ENCODE results near the gene ERICH3. TPM values are rescaled to one million over a fixed set of nuclear protein-coding genes. Genes with fewer than 3 reads are reported as not detected.
A peak's percentile ranks its signal among the peaks of the same experiment; 100 is the strongest.

ERICH3 gene
- total RNA-seq, 1 donor from 2014 or later: not detected

DNA sequence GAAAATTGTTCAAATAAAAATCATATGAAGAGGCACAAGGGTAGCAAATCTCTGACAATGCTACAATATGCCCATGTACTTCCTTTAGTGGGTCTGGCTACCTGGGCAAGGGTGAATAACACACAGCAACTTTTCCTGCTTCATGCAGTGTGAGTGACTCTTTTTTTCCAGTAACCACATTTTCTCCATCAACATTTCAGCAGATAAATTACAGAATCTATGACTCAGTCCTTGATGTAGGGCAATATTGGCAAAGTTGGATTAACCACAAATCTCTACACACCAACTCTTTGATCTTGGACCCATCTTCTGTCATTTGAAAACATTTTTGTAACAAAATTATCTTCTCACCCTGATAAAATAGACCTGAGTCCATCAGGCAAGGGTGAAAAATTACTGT, 31.7 kb downstream of the ERICH3 start:
- no peaks in the 10 kb centered on the region for H3K9me3 ChIP-seq (ENCODE audit: low read depth)
- H3K4me1 Mint-ChIP-seq: peaks cover 14% of the 10 kb centered on the region
- peaks cover 2% of the 10 kb centered on the region for H3K27me3 Mint-ChIP-seq (ENCODE audit: insufficient read depth, low read depth)
- H3K79me2 ChIP-seq (ENCODE audit: low read depth): no peaks in the 10 kb centered on the region
- no peak overlapping the region for H3K4me2 ChIP-seq
- no peak for DNase-seq (ENCODE audit: low spot score)
- H3K9ac ChIP-seq: no peak overlapping the region
- TF ChIP-seq CTCF (IDR thresholded peaks at IDR 0.05) (no peak), EZH2phosphoT487 (IDR thresholded peaks at IDR 0.05) (no peak), EZH2 (IDR thresholded peaks at IDR 0.05) (no peak)
- H3K36me3 Mint-ChIP-seq: no peaks in the 10 kb centered on the region
- no peaks in the 10 kb centered on the region for H3K4me1 ChIP-seq
- H3K27ac Mint-ChIP-seq: no peak overlapping the region
- H3K36me3 ChIP-seq: no peaks in the 10 kb centered on the region
- no peaks in the 10 kb centered on the region for H3K27me3 ChIP-seq
- H3K27ac ChIP-seq: no peak overlapping the region
- no peak overlapping the region for H3K4me3 ChIP-seq
- H3K4me3 Mint-ChIP-seq: no peak overlapping the region
- H4K20me1 ChIP-seq (ENCODE audit: low read depth): no peaks in the 10 kb centered on the region
- no peak overlapping the region for H2AFZ ChIP-seq (replicated peaks)
- H3K9me3 Mint-ChIP-seq: no peaks in the 10 kb centered on the region
- H3F3A ChIP-seq (ENCODE audit: low read depth): no peaks in the 10 kb centered on the region

GRCh38 chr1:74641161-74641560, 32.4 kb downstream of the ERICH3 start:
- H4K20me1 ChIP-seq (ENCODE audit: low read depth): no peaks in the 10 kb centered on the region
- no peak overlapping the region for H3K4me3 Mint-ChIP-seq
- no peaks in the 10 kb centered on the region for H3K36me3 Mint-ChIP-seq
- H3K9me3 Mint-ChIP-seq: no peaks in the 10 kb centered on the region
- no peaks in the 10 kb centered on the region for H3F3A ChIP-seq (ENCODE audit: low read depth)
- no peak for TF ChIP-seq EZH2phosphoT487 (IDR thresholded peaks at IDR 0.05)
- TF ChIP-seq EZH2 (IDR thresholded peaks at IDR 0.05): no peak
- no peak for TF ChIP-seq CTCF (IDR thresholded peaks at IDR 0.05)
- DNase-seq (ENCODE audit: low spot score): no peak
- peaks cover 2% of the 10 kb centered on the region for H3K27me3 Mint-ChIP-seq (ENCODE audit: insufficient read depth, low read depth)
- H3K9me3 ChIP-seq (ENCODE audit: low read depth): no peaks in the 10 kb centered on the region
- H3K27ac Mint-ChIP-seq: no peak overlapping the region
- H3K79me2 ChIP-seq (ENCODE audit: low read depth): no peaks in the 10 kb centered on the region
- H3K4me2 ChIP-seq: no peak overlapping the region
- no peaks in the 10 kb centered on the region for H3K27me3 ChIP-seq
- H3K4me1 Mint-ChIP-seq: peaks cover 11% of the 10 kb centered on the region
- H3K4me1 ChIP-seq: no peaks in the 10 kb centered on the region
- no peak overlapping the region for H2AFZ ChIP-seq (replicated peaks)
- no peak overlapping the region for H3K9ac ChIP-seq
- H3K27ac ChIP-seq: no peak overlapping the region
- H3K36me3 ChIP-seq: no peaks in the 10 kb centered on the region
- H3K4me3 ChIP-seq: no peak overlapping the region

GRCh38 chr1:74637296-74637695, 36.3 kb downstream of the ERICH3 start:
- Histone ChIP-seq H2AFZ (replicated peaks) (no peak overlapping the region), H3K27me3 (no peaks in the 10 kb centered on the region), H4K20me1 (ENCODE audit: low read depth) (no peaks in the 10 kb centered on the region), H3K36me3 (no peaks in the 10 kb centered on the region), H3K4me3 (no peak overlapping the region), H3F3A (ENCODE audit: low read depth) (no peaks in the 10 kb centered on the region), H3K27ac (no peak overlapping the region), H3K4me1 (no peaks in the 10 kb centered on the region), H3K79me2 (ENCODE audit: low read depth) (no peaks in the 10 kb centered on the region), H3K4me2 (no peak overlapping the region), H3K9ac (no peak overlapping the region), H3K9me3 (ENCODE audit: low read depth) (no peaks in the 10 kb centered on the region)
- H3K27me3 Mint-ChIP-seq (ENCODE audit: insufficient read depth, low read depth): no peaks in the 10 kb centered on the region
- no peaks in the 10 kb centered on the region for H3K4me1 Mint-ChIP-seq
- H3K27ac Mint-ChIP-seq: no peak overlapping the region
- H3K36me3 Mint-ChIP-seq: no peaks in the 10 kb centered on the region
- DNase-seq (ENCODE audit: low spot score): peak; percentile 11
- H3K4me3 Mint-ChIP-seq: no peak overlapping the region
- no peak for TF ChIP-seq EZH2 (IDR thresholded peaks at IDR 0.05)
- no peak for TF ChIP-seq EZH2phosphoT487 (IDR thresholded peaks at IDR 0.05)
- no peak for TF ChIP-seq CTCF (IDR thresholded peaks at IDR 0.05)
- H3K9me3 Mint-ChIP-seq: no peaks in the 10 kb centered on the region

Data from neural progenitor cell (in vitro differentiated cells).